ENCODE data around the gene PARP4. TPM values are rescaled to one million over a fixed set of nuclear protein-coding genes. Genes with fewer than 3 reads are reported as not detected.
A peak's percentile ranks its signal among the peaks of the same experiment; 100 is the strongest.
"Not testable (repeated sequence)": the region's sequence is repeated elsewhere in the genome, so short reads cannot be mapped to it uniquely, and the experiment has no call there.

The PARP4 gene
- total RNA-seq, 1 donor from 2014 or later, result 23.1 TPM

- peak; percentile 66 for ATAC-seq
- no peak for DNase-seq (ENCODE audit: low spot score)
Observed at GRCh38 chr13:24454056-24454455, 58.5 kb downstream of the PARP4 start.

DNA sequence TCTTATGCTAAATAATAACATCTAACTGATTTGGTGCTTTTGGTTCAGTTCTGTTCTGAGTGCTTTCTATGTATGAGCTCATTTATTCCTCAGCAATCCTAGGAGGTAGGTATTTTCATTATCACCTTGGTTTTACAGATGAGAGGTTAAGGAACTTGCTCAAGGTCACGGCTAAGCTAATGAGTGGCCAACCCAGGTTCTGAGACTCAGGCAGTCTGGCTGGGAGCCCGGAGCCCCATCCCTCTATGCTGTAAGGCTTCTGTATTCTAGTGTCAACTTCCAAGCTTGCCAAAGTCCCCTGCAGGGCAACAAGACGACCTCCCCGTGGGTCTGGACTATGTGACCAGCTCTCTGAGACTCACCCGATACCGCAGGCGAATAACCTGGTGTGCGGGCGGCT lies 60.5 kb downstream of the PARP4 start:
- DNase-seq (ENCODE audit: low spot score) (no peak), ATAC-seq (no peak)

DNA sequence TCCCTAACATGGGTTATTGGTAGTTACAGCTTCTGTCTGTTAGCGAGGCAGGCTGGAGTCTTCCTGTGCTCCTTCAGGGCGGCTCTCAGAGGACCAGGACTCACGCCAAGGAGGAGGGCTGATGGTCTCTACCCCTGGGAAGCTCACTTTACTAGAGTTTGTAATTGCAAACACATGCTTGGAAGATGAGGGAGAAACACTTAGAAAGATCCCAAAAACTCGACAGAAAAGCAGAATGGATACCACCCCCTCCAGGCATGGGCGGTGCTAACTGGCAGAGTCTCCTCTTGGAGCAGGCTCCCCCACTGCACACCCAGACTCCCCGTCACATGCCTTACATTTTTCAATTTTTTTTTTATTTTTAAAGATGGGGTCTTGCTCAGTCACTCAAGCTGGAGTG lies 62.0 kb downstream of the PARP4 start:
- no peak for ATAC-seq
- DNase-seq (ENCODE audit: low spot score), result no peak

DNA sequence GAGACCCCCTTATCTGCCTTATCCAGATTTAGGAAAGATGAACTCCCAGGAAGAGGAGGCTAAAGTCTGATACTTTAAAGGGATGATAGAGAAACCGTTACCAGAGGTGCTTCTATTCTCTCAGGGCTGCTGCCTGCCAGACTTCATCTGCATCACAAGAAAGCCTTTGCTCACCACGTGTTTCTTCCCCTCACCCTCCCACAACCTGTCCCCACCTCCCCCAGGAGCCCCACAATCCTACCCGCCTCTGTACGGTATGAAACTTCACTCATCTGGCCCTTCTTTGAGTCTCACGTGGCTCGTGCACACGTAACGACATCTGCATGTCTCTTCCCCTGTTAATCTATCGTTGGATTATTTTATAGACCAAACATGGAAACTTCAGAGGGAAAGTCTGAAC lies 67.7 kb downstream of the PARP4 start:
- not testable (repeated sequence) for ATAC-seq; DNase-seq (ENCODE audit: low spot score)

DNA sequence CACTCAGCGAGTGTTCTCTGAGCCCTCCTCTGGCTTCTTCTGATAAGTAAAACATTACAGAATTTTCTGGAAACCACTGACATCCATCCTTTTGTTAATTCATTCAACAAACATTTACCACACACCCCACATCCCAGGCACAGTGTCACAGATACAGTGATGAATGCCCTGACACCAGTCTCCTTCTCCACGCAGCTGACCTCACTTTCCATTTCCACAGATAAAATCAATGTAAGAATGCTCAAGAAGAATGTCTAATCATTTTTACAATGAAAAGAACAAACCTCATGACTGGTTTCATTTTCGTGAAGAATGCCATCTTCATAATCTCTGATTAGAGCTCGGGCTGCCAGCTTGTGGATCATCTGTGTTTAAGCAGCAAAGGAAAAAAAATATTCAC lies 69.2 kb downstream of the PARP4 start:
- DNase-seq (ENCODE audit: low spot score), result no peak

DNA sequence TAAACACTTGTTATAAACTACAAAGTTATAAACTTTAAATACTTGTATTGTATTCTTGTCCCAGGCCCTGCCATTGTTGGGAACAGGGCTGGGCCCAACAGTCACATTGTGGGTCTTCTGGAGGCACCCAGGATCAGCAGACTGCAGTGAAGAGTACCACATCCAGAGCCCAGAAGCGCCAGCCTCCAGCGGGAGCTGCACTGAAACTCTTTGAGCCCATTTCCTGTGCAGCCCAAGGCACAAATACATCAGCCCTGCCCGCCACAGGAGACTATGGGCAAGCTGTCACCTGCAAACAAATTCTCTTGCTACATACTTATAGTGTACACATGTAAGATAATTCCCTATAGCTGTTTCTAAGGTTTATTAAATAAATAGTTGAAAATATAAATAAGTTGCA lies 86.5 kb downstream of the PARP4 start:
- ATAC-seq; DNase-seq (ENCODE audit: low spot score): not testable (repeated sequence)

More for the DNA sequence above, 69.2 kb downstream of the PARP4 start:
- no peak for ATAC-seq

- DNase-seq (ENCODE audit: low spot score); ATAC-seq: not testable (repeated sequence)
Observed at GRCh38 chr13:24419668-24420067, 92.9 kb downstream of the PARP4 start.

DNA sequence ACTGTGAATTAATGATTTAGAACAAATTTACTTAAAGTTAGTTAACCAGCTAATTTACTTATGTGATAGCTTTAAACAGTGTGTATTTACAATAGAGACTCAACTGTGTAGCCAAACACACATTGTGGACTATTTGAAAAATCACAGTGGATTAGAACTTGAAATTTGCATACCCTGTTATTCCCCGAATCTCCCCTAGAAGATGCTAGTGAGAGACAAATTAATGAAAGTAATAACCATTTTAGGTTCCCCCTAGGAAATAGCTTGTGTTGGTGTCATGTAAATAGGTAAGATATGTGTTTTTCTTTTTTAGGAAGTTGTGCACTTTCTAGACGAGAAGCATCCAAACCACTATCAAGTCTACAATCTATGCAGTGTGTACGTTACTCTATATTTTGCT lies 104.7 kb downstream of the PARP4 start:
- no peak for ATAC-seq

GRCh38 chr13:24406524-24406923 lies 106.1 kb downstream of the PARP4 start:
- ATAC-seq (no peak), DNase-seq (ENCODE audit: low spot score) (no peak)

More for the DNA sequence above, 104.7 kb downstream of the PARP4 start:
- no peak for DNase-seq (ENCODE audit: low spot score)

DNA sequence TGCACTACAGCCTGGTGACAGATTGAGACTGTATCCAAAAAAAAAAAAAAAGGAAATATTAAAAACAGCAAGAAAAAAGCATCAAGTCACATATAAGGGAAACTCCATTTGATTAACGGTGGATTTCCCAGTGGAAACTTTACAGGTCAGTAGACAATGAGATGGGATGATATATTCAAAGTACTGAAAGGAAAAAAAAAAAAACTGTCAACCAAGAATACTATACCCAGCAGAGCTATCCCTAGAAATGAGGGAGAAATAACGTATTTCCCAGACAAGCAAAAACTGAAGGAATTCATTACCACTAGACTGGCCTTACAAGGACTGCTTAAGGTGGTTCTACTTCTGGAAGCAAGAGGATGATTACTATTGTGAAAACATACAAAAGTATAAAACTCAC lies 115.8 kb downstream of the PARP4 start:
- DNase-seq (ENCODE audit: low spot score), result no peak
- no peak for ATAC-seq

DNA sequence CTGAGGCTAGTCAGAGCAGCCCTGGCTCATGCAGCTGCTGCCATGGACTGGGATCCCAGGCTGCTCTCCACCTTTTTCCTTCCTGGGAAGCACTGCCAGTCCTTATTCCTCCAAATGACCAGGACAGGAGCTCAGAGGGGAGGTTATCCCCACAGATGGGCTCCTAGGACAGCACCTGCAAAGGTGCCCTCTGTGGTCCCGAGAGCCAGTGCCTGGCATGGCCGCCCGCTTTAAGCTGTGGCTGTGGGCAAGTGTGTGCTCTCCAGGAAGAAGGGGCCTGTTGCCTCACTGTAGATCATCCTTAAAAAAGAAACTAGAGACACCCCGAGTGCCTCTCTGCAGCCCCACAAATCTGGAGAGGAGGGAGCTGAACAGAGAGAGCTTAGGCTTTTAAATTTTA lies 119.6 kb downstream of the PARP4 start:
- no peak for ATAC-seq
- DNase-seq (ENCODE audit: low spot score), result no peak

DNA sequence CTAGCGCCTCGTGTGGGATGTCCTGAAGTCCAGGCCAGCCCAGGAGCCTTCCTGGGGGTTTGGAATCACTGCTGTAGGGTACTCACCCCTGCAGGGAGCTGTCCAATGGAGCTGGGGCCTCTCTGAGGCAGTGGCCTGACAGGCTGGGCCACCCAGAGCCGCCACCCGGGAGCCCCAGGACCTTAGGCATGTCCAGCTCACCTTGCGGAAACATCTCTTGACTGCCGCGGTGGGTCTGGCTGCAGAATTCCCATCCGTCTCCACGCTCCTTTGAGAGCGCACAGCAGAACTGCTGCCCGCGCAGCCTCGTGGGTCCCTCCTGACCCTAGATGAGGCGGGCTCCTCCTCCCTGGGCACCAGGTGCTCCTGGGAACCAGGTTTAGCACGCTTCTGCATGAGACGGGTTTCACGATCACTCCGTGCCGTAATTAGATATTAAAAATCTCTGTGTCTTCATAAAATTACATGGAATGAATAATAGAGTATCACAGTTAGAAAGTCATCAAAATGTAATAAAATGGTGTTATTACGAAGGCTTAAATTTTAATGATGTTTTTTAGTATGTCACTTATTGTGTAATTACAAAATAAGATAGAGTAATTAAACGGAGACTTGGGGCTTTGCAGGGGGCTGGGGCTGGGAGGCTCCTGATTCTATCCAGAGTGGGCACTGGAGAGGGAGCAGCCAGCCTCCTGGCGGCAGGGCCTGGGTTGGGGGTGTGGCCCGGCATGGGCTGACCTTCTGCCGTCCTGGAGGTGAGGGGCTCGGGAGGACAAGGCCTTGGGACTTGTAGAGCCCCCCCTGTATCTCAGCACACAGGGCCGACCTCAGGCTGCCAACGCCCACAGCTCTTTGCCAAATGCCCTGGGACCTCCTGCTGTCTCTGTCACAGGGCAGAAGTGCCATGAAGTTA lies 120.6 kb downstream of the PARP4 start:
- ATAC-seq; DNase-seq (ENCODE audit: low spot score): not testable (repeated sequence)

GRCh38 chr13:24390795-24391194 lies 121.8 kb downstream of the PARP4 start:
- not testable (repeated sequence) for ATAC-seq; DNase-seq (ENCODE audit: low spot score)

DNA sequence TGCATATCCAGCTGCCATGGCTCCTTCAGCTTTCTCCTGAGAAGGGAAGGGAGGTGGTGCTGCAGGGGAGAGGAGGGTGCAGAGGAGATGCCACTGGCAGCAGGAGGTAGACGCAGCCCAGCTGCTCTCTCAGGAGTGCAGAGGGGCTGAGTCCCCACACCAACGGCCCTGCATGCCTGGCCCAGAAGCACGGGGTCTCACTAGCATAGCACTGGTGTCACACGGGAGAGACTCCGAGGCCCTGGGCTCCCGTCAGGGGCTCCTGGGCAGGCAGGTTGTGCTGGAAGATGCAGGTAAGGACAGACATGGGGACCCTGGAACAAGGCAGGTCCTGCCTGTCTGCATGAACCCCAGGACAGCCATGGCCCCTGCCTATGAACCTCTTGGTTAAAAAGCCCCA lies 123.1 kb downstream of the PARP4 start:
- ATAC-seq, result no peak
- no peak for DNase-seq (ENCODE audit: low spot score)

- ATAC-seq; DNase-seq (ENCODE audit: low spot score): not testable (repeated sequence)
Observed at GRCh38 chr13:24388743-24389142, 123.8 kb downstream of the PARP4 start.

- no peak for ATAC-seq
- no peak for DNase-seq (ENCODE audit: low spot score)
Observed at GRCh38 chr13:24386816-24387708, 125.5 kb downstream of the PARP4 start.

DNA sequence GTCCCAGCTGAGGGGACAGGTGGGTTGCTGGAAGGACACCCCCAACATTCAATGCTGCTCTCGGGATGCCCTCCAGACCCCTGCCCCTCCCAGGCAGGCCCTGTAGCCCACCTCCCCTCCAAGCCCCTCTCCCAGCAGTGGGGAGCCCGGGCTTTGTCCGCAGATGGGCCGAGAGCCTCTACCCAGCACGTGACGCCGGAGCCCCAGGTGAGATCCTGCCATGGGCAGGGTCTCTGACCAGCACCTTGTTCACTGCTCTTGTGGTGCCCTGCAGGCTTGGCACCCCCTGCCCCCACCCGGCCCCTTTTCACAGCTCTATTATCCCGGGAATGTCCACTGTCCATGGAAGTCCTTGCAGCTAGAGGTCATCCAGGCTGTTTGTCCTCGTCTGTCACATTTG lies 126.7 kb downstream of the PARP4 start:
- ATAC-seq, result no peak
- DNase-seq (ENCODE audit: low spot score), result no peak

- DNase-seq (ENCODE audit: low spot score); ATAC-seq: not testable (repeated sequence)
Observed at GRCh38 chr13:24384946-24385345, 127.6 kb downstream of the PARP4 start.

DNA sequence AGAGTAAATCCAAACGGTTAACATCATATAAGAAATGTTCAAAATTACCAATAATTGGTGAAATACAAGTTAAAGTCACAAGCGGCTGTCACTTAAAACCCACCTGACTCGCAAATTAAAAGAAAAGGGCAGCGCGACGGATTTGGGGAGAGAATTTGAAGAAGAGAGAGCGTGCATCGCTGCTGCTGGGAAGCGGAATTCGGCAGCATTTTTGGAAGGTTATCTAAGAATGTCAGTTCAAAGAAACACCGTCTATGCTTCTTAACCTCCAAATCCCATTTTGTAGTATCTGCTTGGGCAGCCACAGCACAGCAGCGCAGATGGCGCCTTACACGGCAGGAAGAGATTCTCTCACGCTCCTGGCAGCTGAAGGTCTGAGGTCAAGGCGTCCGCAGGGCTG lies 128.5 kb downstream of the PARP4 start:
- DNase-seq (ENCODE audit: low spot score); ATAC-seq: not testable (repeated sequence)

DNA sequence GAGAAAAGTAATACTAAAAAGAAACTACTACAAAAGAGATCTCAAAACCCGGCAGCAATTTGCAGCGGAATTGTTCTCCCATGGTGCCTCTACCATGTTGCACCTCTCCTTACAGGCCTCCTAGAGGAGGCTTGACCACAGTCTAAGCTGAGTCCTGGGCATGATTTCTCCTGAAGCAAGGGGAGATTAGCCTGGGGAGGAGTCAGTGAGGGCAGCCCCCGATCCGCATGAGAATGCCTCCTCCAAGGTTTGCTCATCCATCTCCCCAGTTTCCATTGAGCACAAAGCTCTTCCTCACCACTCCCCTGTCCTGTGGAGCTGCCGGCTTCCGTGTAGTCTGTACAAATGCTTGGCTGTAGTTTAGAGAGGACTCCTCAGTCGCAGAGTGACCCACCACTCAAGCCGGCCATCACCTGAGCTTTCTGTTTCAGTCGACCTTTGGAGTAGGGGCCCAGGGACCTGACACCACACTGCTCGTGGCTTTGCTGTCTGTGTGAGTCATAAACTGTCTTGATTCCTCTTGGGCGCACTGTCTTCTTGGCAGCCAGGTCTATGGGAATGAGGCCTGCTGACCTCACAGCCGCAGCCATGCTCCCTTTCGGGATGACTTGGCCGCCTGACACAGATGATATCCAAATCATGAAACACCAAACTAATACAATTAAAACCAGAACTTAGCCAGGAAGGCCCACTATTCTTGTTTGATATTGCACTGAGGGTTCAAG lies 130.9 kb downstream of the PARP4 start:
- ATAC-seq (no peak), DNase-seq (ENCODE audit: low spot score) (no peak)

DNA sequence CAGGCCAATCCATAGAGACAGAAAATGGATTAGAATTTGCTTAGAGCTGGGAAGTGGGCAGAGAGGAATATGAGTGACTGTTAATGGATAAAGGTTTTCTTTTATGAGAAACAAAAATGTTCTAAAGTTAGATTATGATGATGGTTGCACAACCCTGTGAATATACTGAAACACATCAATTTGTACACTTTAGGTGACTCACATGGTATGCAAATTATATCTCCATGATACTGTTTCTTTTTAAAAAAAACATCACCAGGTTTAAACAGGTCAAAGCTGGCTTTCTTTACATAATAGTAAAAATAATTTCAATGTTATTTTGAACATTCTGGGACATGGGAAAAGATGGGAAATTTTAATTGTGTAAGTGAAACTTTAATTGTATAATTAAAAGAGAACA lies 131.7 kb downstream of the PARP4 start:
- DNase-seq (ENCODE audit: low spot score); ATAC-seq: not testable (repeated sequence)
